Chondrocyte (in vitro differentiated cells): Measurements from ENCODE around the gene MAP1B. TPM values are rescaled to one million over a fixed set of nuclear protein-coding genes. Genes with fewer than 3 reads are reported as not detected.

Source experiments
- DNase-seq: peaks from one replicate; pipeline ENCODE4 v3.0.0; 2021; ENCODE audit warnings: mixed read lengths, low spot score
- H3K27ac Mint-ChIP-seq: one replicate; pipeline ENCODE4 v1.8.0; 2021; ENCODE audit warnings: mild to moderate bottlenecking, moderate library complexity, mixed read lengths; ENCODE audit not compliant: unreplicated experiment
- H3K27me3 Mint-ChIP-seq: 2 replicates; pipeline ENCODE4 v1.8.0; 2021; ENCODE audit warnings: low read depth, mixed read lengths
- H3K36me3 Mint-ChIP-seq: 2 replicates; pipeline ENCODE4 v1.8.0; 2021; ENCODE audit warnings: low read depth, mixed read lengths
- H3K4me1 Mint-ChIP-seq: 2 replicates; pipeline ENCODE4 v1.8.0; 2021; ENCODE audit warnings: low read depth, mild to moderate bottlenecking, mixed read lengths
- H3K4me3 Mint-ChIP-seq: one replicate; pipeline ENCODE4 v1.8.0; 2021; ENCODE audit warnings: mild to moderate bottlenecking, moderate library complexity, mixed read lengths; ENCODE audit not compliant: unreplicated experiment
- H3K9me3 Mint-ChIP-seq: 2 replicates; pipeline ENCODE4 v1.8.0; 2021; ENCODE audit warnings: low read depth, mixed read lengths
- CTCF ChIP-seq: fragments of 200-600 bp; sonication (generic); IDR thresholded peaks from 2 replicates; pipeline ENCODE4 v1.5.0; 2021; ENCODE audit warnings: antibody characterized with exemption, mild to moderate bottlenecking, moderate library complexity
- total RNA-seq: library from RNA; stranded (reverse); gene quantifications from 3 replicates; pipeline ENCODE4 v1.2.1, GENCODE V29; 2021

The MAP1B gene
- total RNA-seq, 1 donor from 2014 or later = 411 TPM

GRCh38 chr5:72189146-72189545 lies 81.9 kb downstream of the MAP1B start:
- TF ChIP-seq CTCF = no peak
- Mint-ChIP-seq H3K4me1 (peaks cover 72% of the 10 kb centered on the region), H3K9me3 (no peaks in the 10 kb centered on the region), H3K27ac (no peak overlapping the region), H3K36me3 (peaks cover 65% of the 10 kb centered on the region), H3K4me3 (no peak overlapping the region), H3K27me3 (no peaks in the 10 kb centered on the region)
- no peak for DNase-seq

GRCh38 chr5:72191404-72191803 lies 84.1 kb downstream of the MAP1B start:
- Mint-ChIP-seq H3K4me1 (peaks cover 52% of the 10 kb centered on the region), H3K27ac (peak overlapping the region; percentile 3), H3K4me3 (no peak overlapping the region), H3K9me3 (no peaks in the 10 kb centered on the region), H3K36me3 (peaks cover 67% of the 10 kb centered on the region), H3K27me3 (no peaks in the 10 kb centered on the region)
- TF ChIP-seq CTCF = no peak
- no peak for DNase-seq

- no peak for TF ChIP-seq CTCF
- peaks cover 84% of the 10 kb centered on the region for H3K36me3 Mint-ChIP-seq
- H3K27me3 Mint-ChIP-seq = no peaks in the 10 kb centered on the region
- H3K9me3 Mint-ChIP-seq = no peaks in the 10 kb centered on the region
- no peak overlapping the region for H3K4me3 Mint-ChIP-seq
- DNase-seq = no peak
- H3K4me1 Mint-ChIP-seq = peaks cover 26% of the 10 kb centered on the region
- H3K27ac Mint-ChIP-seq = peak overlapping the region; percentile 79
Measured at GRCh38 chr5:72194846-72195245, 87.6 kb downstream of the MAP1B start.

DNA sequence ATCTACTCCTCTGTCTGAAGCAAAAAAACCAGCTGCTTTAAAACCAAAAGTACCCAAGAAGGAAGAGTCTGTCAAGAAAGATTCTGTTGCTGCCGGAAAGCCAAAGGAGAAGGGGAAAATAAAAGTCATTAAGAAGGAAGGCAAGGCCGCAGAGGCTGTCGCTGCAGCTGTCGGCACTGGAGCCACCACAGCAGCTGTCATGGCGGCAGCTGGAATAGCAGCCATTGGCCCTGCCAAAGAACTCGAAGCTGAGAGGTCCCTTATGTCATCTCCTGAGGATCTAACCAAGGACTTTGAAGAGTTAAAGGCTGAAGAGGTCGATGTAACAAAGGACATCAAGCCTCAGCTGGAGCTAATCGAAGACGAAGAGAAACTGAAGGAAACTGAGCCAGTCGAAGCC lies 88.3 kb downstream of the MAP1B start:
- TF ChIP-seq CTCF = no peak
- Mint-ChIP-seq H3K27me3 (no peaks in the 10 kb centered on the region), H3K9me3 (no peaks in the 10 kb centered on the region), H3K4me1 (peaks cover 24% of the 10 kb centered on the region), H3K36me3 (peaks cover 84% of the 10 kb centered on the region), H3K27ac (peak overlapping the region; percentile 79), H3K4me3 (no peak overlapping the region)
- no peak for DNase-seq

DNA sequence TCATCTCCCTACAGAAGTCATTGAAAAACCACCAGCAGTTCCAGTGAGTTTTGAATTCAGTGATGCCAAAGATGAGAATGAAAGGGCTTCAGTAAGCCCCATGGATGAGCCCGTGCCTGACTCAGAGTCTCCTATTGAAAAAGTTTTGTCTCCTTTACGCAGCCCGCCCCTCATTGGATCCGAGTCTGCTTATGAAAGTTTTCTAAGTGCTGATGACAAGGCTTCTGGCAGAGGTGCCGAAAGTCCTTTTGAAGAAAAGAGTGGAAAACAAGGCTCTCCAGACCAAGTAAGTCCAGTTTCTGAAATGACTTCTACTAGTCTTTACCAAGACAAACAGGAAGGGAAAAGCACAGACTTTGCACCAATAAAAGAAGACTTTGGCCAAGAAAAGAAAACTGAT lies 90.1 kb downstream of the MAP1B start:
- Mint-ChIP-seq H3K27me3 (no peaks in the 10 kb centered on the region), H3K9me3 (no peaks in the 10 kb centered on the region), H3K4me1 (peaks cover 22% of the 10 kb centered on the region), H3K27ac (no peak overlapping the region), H3K36me3 (peaks cover 87% of the 10 kb centered on the region), H3K4me3 (no peak overlapping the region)
- no peak for DNase-seq
- no peak for TF ChIP-seq CTCF
